ENCODE measurements around the gene ARL15. TPM values are rescaled to one million over a fixed set of nuclear protein-coding genes. Genes with fewer than 3 reads are reported as not detected.

ARL15 gene
- total and polyA plus RNA-seq, 9 donors: 14.9 to 34.0 (median 19.2) TPM

DNA sequence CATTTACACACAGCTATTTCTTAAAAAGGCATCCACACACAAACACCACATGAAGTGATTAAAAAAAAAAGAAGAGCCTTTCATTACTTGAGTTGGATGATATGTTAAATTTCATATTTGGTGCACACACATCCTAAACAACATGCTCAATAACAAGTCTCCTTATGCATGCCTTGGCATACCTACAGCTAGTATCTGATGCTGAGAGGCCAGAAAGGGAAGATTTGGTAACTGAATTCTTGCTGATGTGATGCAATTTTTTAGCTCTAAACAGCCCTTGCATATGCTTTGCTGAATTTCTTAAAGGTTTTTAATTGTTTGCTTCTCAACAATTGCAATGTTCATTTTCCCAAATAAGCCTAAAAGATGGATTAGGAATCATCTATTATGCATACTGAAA, 338.8 kb downstream of the ARL15 start:
- Histone ChIP-seq H3K27me3 (no peaks in the 10 kb centered on the region), H3K36me3 (no peaks in the 10 kb centered on the region), H3K4me3 (no peak overlapping the region), H3K4me1 (ENCODE audit: insufficient read depth) (peaks cover 2% of the 10 kb centered on the region), H3K9me3 (no peaks in the 10 kb centered on the region), H3K27ac (no peak overlapping the region)
- TF ChIP-seq CTCF (IDR thresholded peaks at IDR 0.05): no peak
- TF ChIP-seq EP300 (IDR thresholded peaks at IDR 0.05): no peak
- TF ChIP-seq POLR2A (IDR thresholded peaks at IDR 0.05): no peak
- DNase-seq: no peak
- intact Hi-C loops (cut with DNase I): no loop called here

DNA sequence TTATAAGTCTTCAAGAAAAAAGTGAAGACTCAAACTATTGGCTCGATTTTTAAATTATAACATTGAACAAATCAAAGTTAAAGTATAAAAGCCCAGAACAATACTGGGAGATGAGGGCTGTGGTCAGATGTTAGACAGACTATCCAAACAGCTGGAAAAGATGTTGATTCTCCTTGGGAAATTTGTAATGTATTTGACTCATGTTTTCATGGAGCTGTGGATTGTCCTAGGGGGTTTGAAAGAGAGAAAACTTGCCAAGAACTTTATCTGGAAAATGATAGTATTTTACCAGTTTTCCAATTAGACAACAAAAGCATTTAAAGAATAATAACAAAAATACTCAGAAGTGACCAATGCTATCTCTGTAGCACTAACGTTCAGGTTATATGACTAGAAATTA, 339.2 kb downstream of the ARL15 start:
- no peaks in the 10 kb centered on the region for H3K36me3 ChIP-seq
- H3K27me3 ChIP-seq: no peaks in the 10 kb centered on the region
- DNase-seq: no peak
- TF ChIP-seq CTCF (IDR thresholded peaks at IDR 0.05) (no peak), EP300 (IDR thresholded peaks at IDR 0.05) (no peak), POLR2A (IDR thresholded peaks at IDR 0.05) (no peak)
- WGBS, 3 donors: 6 to 11% (median 10%) methylated on average over 2 of the region's 2 CpGs
- H3K9me3 ChIP-seq: no peaks in the 10 kb centered on the region
- H3K4me3 ChIP-seq: no peak overlapping the region
- intact Hi-C loops (cut with DNase I): no loop called here
- no peak overlapping the region for H3K27ac ChIP-seq
- peaks cover 2% of the 10 kb centered on the region for H3K4me1 ChIP-seq (ENCODE audit: insufficient read depth)

GRCh38 chr5:53970475-53970874, 339.9 kb downstream of the ARL15 start:
- H3K9me3 ChIP-seq: no peaks in the 10 kb centered on the region
- TF ChIP-seq EP300 (IDR thresholded peaks at IDR 0.05): no peak
- TF ChIP-seq CTCF (IDR thresholded peaks at IDR 0.05): no peak
- no peak for TF ChIP-seq POLR2A (IDR thresholded peaks at IDR 0.05)
- no peak overlapping the region for H3K4me3 ChIP-seq
- H3K27me3 ChIP-seq: no peaks in the 10 kb centered on the region
- H3K4me1 ChIP-seq (ENCODE audit: insufficient read depth): peaks cover 2% of the 10 kb centered on the region
- 22 to 49% (median 24%) methylated on average over 3 of the region's 3 CpGs for WGBS, 3 donors
- H3K36me3 ChIP-seq: no peaks in the 10 kb centered on the region
- H3K27ac ChIP-seq: no peak overlapping the region
- intact Hi-C loops (cut with DNase I): no loop called here
- DNase-seq: no peak

GRCh38 chr5:53969176-53969730, 341.1 kb downstream of the ARL15 start:
- H3K4me3 ChIP-seq: no peak overlapping the region
- 55 to 72% (median 62%) methylated on average over 2 of the region's 2 CpGs for WGBS, 3 donors
- no peaks in the 10 kb centered on the region for H3K9me3 ChIP-seq
- intact Hi-C loops (cut with DNase I): no loop called here
- H3K4me1 ChIP-seq (ENCODE audit: insufficient read depth): peaks cover 2% of the 10 kb centered on the region
- no peak for DNase-seq
- H3K36me3 ChIP-seq: no peaks in the 10 kb centered on the region
- TF ChIP-seq POLR2A (IDR thresholded peaks at IDR 0.05) (no peak), EP300 (IDR thresholded peaks at IDR 0.05) (no peak), CTCF (IDR thresholded peaks at IDR 0.05) (no peak)
- no peak overlapping the region for H3K27ac ChIP-seq
- H3K27me3 ChIP-seq: no peaks in the 10 kb centered on the region
